GM12865 (cell line): ENCODE results near the gene NOL12.

Experiments used
- DNase-seq: peaks from one replicate; pipeline ENCODE4 v3.0.0; 2010; ENCODE audit warnings: low read depth
- H3K4me3 ChIP-seq: 2 replicates; pipeline ENCODE4 v1.5.1; 2011; ENCODE audit warnings: mild to moderate bottlenecking, low read depth, low read length, control low read depth
- TF ChIP-seq, protein P1 (sequence below): IDR thresholded peaks from 2 replicates; pipeline ENCODE4 v1.5.1; 2011; ENCODE audit warnings: low read length, control low read depth, low read depth, inconsistent platforms; ENCODE audit not compliant: insufficient read depth; ENCODE audit errors: missing control alignments

NOL12 gene

DNA sequence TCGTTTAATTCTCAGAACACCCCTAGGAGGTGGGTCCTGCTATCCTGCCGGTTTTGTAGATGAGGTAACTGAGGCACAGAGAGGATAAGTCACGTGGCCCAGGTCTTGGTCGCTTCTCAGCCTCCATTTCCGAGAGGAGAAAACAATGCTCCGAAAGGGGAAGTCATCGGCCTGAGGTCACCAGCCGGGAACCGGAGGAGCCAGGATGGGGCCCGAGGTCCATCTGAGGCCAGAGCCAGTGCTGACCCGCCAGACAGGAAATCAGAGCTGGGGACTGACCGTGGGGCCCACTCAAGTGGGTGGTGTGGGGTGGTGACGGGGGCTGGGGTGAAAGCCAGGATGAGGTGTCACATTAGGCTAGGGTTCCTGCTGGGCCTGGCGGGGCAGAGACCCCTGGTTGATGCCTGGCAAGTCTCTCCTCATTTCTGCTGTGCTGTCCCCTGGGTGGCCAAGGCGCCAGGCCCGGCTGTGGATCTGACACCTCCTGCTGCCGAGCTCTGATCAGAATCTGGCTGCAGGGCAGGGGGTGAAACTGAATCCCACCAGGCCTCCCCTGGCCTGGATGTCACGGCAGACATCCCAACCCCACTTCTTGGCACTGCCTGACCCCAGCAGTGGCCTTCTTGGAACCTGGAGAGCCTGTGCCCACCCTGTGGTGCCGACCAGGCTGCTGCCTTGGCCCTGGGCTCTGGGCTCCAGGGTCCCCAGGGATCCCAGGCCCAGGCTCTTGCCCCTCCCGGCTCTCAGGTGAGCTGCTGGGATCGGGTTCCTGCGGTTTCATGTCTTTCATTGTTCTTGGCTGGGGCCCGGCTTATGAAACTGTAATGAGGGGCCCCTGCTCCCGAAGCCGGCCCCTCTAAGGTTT lies 22.7 kb downstream of the NOL12 start:
- no peak overlapping the region for H3K4me3 ChIP-seq
- DNase-seq = no peak
- TF ChIP-seq, protein P1, sequence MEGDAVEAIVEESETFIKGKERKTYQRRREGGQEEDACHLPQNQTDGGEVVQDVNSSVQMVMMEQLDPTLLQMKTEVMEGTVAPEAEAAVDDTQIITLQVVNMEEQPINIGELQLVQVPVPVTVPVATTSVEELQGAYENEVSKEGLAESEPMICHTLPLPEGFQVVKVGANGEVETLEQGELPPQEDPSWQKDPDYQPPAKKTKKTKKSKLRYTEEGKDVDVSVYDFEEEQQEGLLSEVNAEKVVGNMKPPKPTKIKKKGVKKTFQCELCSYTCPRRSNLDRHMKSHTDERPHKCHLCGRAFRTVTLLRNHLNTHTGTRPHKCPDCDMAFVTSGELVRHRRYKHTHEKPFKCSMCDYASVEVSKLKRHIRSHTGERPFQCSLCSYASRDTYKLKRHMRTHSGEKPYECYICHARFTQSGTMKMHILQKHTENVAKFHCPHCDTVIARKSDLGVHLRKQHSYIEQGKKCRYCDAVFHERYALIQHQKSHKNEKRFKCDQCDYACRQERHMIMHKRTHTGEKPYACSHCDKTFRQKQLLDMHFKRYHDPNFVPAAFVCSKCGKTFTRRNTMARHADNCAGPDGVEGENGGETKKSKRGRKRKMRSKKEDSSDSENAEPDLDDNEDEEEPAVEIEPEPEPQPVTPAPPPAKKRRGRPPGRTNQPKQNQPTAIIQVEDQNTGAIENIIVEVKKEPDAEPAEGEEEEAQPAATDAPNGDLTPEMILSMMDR = no peak

DNA sequence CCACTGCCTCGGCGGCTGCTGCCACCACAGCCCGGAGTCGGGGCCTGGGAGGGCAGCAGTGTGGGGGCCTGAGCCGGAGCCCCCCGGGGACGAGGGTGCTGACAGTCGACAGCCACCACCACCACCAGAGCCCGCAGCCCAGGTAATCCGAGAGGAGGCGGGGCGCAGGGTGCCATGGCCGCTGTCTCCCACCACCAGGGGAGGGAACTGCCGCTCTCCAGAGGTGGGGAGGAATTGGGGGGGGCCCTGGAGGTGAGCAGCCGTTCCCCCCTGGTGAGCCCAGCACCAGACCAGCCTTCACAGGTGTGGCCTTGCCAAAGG lies 23.3 kb downstream of the NOL12 start:
- H3K4me3 ChIP-seq = no peak overlapping the region
- TF ChIP-seq, protein P1 = no peak
- no peak for DNase-seq

DNA sequence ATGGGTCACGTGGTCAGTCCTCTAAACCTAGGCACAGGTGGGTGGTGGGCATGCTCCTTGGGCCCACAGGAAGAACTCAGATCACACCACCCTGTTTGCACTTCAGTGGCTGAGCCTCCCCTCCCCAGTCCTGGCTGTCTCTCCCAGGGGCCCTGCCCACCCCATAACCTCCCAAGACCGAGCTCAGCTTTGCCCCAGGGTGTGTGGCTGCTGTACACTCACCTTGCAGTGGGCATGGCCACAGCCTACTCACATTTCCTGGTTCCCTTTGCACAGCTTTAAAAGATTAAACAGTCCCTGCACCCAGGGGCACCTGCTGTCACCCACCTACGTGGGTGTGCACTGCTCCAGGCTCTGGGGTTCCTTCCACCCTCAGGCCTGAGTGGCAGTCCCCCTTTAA lies 24.5 kb downstream of the NOL12 start:
- H3K4me3 ChIP-seq = no peak overlapping the region
- TF ChIP-seq, protein P1 = no peak
- no peak for DNase-seq

GRCh38 chr22:37711490-37711889 lies 25.3 kb downstream of the NOL12 start:
- TF ChIP-seq, protein P1 = no peak
- DNase-seq = no peak
- no peak overlapping the region for H3K4me3 ChIP-seq

DNA sequence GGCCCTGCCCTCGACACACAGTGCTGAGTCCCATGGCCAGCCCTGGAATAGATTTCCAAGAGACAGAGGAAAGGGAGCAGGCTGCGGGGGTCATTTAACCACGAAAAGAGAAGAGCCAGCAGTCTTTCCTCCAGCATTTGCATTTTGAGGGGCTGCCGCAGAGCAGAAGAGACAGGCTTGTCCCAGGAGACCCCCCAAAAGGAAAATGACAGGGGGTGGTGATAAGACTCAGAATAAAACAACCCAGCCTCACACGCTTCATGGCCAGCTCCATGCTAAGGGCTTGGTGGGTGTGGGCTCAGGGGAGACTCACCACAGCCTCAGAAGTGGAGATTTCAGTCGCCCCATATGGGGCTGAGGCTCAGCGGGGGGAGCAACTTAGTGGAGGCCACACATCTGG lies 27.6 kb downstream of the NOL12 start:
- H3K4me3 ChIP-seq = no peak overlapping the region
- TF ChIP-seq, protein P1 = no peak
- no peak for DNase-seq

- TF ChIP-seq, protein P1 = no peak
- no peak for DNase-seq
- no peak overlapping the region for H3K4me3 ChIP-seq
These were observed 28.5 kb downstream of the NOL12 start for GRCh38 chr22:37714634-37715033.

DNA sequence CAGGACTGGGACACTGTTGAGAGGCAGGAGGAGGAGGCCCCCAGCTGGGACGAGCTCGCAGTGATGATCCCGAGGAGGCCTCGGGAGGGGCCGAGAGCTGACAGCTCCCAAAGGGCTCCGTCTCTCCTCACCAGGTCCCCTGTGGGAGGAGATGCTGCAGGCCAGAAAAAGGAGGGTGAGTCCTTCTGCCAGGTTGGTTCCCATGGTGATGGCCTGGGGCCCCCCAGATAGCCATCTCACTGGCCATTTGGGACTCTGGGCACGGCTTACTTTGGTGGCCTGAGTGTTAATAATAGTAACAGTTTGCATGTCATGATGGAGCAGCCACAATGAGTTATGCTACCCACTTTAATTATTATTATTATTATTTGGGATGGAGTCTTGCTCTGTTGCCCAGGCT lies 29.6 kb downstream of the NOL12 start:
- TF ChIP-seq, protein P1 = no peak
- DNase-seq = no peak
- H3K4me3 ChIP-seq = no peak overlapping the region
